B cell (primary cell): ENCODE results near the gene TESK2. TPM values are rescaled to one million over a fixed set of nuclear protein-coding genes. Genes with fewer than 3 reads are reported as not detected.

ENCODE experiments used
- ATAC-seq: fragments of 200-7000 bp; cut with Tn5 transposase; one replicate; pipeline ENCODE4 v1.10.0; 2021; ENCODE audit warnings: low read depth, mild to moderate bottlenecking, moderate number of reproducible peaks, moderate library complexity
- CTCF ChIA-PET: fragments of 350-600 bp; sonication (Branson Sonifier 250); formaldehyde crosslinking; loops from one replicate; lab custom pipeline; 2021; ENCODE audit warnings: antibody characterized with exemption, inconsistent platforms; lab: Charles Lee
- POLR2A ChIA-PET: fragments of 350-600 bp; sonication (Branson Sonifier 250); formaldehyde crosslinking; loops from one replicate; lab custom pipeline; 2021; ENCODE audit warnings: antibody characterized with exemption; lab: Charles Lee
- DNase-seq: peaks from one replicate; pipeline ENCODE4 v3.0.0; 2013
- H2AFZ ChIP-seq: 2 replicates; pipeline ENCODE4 v1.6.1; 2012; ENCODE audit warnings: mild to moderate bottlenecking, low read depth, low read length; ENCODE audit not compliant: insufficient read depth, poor library complexity, severe bottlenecking
- H3K27ac ChIP-seq, 2 donors: 1 replicate in 1 of 2; 2 replicates in 1 of 2; pipeline ENCODE4 v1.5.1; 2012 to 2013; ENCODE audit warnings: low read length in 2 of 2, mild to moderate bottlenecking in 2 of 2, moderate library complexity in 1 of 2
- H3K27me3 ChIP-seq, 4 experiments: fragments of 200-600 bp in 1 of 4; sonication (generic) in 1 of 4; replicated peaks in 1 of 4; 1 replicate in 2 of 4; 2 replicates in 2 of 4; pipeline versions ENCODE4 v1.6.1 to v1.7.0; 2013 to 2016; ENCODE audit warnings: low read length in 3 of 4, mild to moderate bottlenecking in 2 of 4, mixed read lengths in 1 of 4, moderate library complexity in 1 of 4; ENCODE audit not compliant: insufficient read depth in 4 of 4, control insufficient read depth in 3 of 4; ENCODE audit errors: control extremely low read depth in 1 of 4
- H3K36me3 ChIP-seq, 2 experiments: replicated peaks in 1 of 2; 1 replicate in 1 of 2; 2 replicates in 1 of 2; pipeline versions ENCODE4 v1.6.1 to v1.7.1; 2013; ENCODE audit warnings: low read length in 1 of 2; ENCODE audit not compliant: insufficient read depth in 2 of 2, control insufficient read depth in 1 of 2; ENCODE audit errors: control extremely low read depth in 1 of 2, extremely low read depth in 1 of 2
- H3K4me1 ChIP-seq, 2 donors: fragments of 200-600 bp in 1 of 2; sonication (generic) in 1 of 2; 1 replicate in 1 of 2; 2 replicates in 1 of 2; pipeline versions ENCODE4 v1.5.1 to v1.6.1; 2013 to 2017; ENCODE audit warnings: low read length in 2 of 2; ENCODE audit not compliant: control insufficient read depth in 2 of 2, insufficient read depth in 2 of 2
- H3K4me2 ChIP-seq: replicated peaks from 2 replicates; pipeline ENCODE3; 2012; ENCODE audit warnings: mild to moderate bottlenecking, low read depth, low read length; ENCODE audit not compliant: poor library complexity, severe bottlenecking
- H3K4me3 ChIP-seq, 5 experiments: fragments of 200-600 bp in 1 of 5; sonication (generic) in 1 of 5; 1 replicate in 3 of 5; 2 replicates in 2 of 5; pipeline versions ENCODE4 v1.5.1 to v1.7.0; 2011 to 2016; ENCODE audit warnings: low read length in 4 of 5, mild to moderate bottlenecking in 4 of 5, low read depth in 2 of 5, control low read depth in 1 of 5, moderate library complexity in 1 of 5; ENCODE audit not compliant: insufficient read depth in 1 of 5; ENCODE audit errors: control extremely low read depth in 1 of 5, extremely low read depth in 1 of 5
- H3K79me2 ChIP-seq: fragments of 200-600 bp; sonication (generic); one replicate; pipeline ENCODE4 v1.6.0; 2016; ENCODE audit warnings: low read length; ENCODE audit not compliant: control insufficient read depth, insufficient read depth
- H3K9ac ChIP-seq: fragments of 200-600 bp; sonication (generic); 2 replicates; pipeline ENCODE4 v1.6.1; 2017; ENCODE audit warnings: mild to moderate bottlenecking, low read length, moderate library complexity
- H3K9me3 ChIP-seq, 3 donors: one replicate each; pipeline versions ENCODE4 v1.6.1 to v1.7.1; 2013; ENCODE audit warnings: low read length in 2 of 3; ENCODE audit not compliant: control insufficient read depth in 2 of 3, insufficient read depth in 1 of 3; ENCODE audit errors: control extremely low read depth in 1 of 3
- H4K20me1 ChIP-seq: 2 replicates; pipeline ENCODE4 v1.6.0; 2012; ENCODE audit warnings: mild to moderate bottlenecking, low read length; ENCODE audit not compliant: insufficient read depth, control insufficient read depth, poor library complexity, severe bottlenecking
- H3K27ac Mint-ChIP-seq: one replicate; pipeline ENCODE4 v1.8.0; 2021; ENCODE audit warnings: mixed read lengths
- H3K27me3 Mint-ChIP-seq: one replicate; pipeline ENCODE4 v1.8.0; 2021; ENCODE audit warnings: mixed read lengths
- H3K4me1 Mint-ChIP-seq: one replicate; pipeline ENCODE4 v1.8.0; 2021; ENCODE audit warnings: mixed read lengths
- H3K4me3 Mint-ChIP-seq: one replicate; pipeline ENCODE4 v1.8.0; 2021; ENCODE audit warnings: mixed read lengths
- H3K9me3 Mint-ChIP-seq: one replicate; pipeline ENCODE4 v1.8.0; 2022; ENCODE audit warnings: mixed read lengths; ENCODE audit not compliant: insufficient read depth
- EZH2 ChIP-seq: IDR thresholded peaks from 2 replicates; pipeline ENCODE4 v1.6.1; 2012; ENCODE audit warnings: borderline replicate concordance, low read depth, mild to moderate bottlenecking, moderate library complexity, low read length; ENCODE audit not compliant: insufficient read depth, poor library complexity, severe bottlenecking
- WGBS: methylation state at CpG from one replicate; pipeline ENCODE4 v1.1.5; 2013; ENCODE audit warnings: missing lambda C conversion rate; ENCODE audit not compliant: insufficient coverage; 5-methylcytosine and 5-hydroxymethylcytosine counted together
- intact Hi-C: fragments of 100-400 bp; cut with micrococcal nuclease; formaldehyde crosslinking; loops from one replicate; pipeline ENCODE4 v1.10.0; 2022
- polyA plus RNA-seq: library from polyadenylated mRNA; depleted of rRNA; stranded (reverse); fragments of >200 nt; gene quantifications from 2 replicates; pipeline ENCODE4 v1.2.3, GENCODE V29; 2012
- total RNA-seq, 2 donors: library from RNA; stranded (reverse); fragments of 120-200 nt in 1 of 2; gene quantifications; 1 replicate in 1 of 2; 2 replicates in 1 of 2; pipeline versions ENCODE4 v1.2.3 to v1.2.4, GENCODE V29; 2013 to 2022
- TF ChIP-seq, protein P1 (sequence below): fragments of 200-600 bp; IDR thresholded peaks from one replicate; pipeline ENCODE4 v1.8.0; 2022; ENCODE audit warnings: antibody characterized with exemption, mild to moderate bottlenecking

TESK2 gene
- total and polyA plus RNA-seq, 2 donors (not counting 1 experiment from before 2014, with no cell fraction given) = 21.7 to 27.0 TPM

DNA sequence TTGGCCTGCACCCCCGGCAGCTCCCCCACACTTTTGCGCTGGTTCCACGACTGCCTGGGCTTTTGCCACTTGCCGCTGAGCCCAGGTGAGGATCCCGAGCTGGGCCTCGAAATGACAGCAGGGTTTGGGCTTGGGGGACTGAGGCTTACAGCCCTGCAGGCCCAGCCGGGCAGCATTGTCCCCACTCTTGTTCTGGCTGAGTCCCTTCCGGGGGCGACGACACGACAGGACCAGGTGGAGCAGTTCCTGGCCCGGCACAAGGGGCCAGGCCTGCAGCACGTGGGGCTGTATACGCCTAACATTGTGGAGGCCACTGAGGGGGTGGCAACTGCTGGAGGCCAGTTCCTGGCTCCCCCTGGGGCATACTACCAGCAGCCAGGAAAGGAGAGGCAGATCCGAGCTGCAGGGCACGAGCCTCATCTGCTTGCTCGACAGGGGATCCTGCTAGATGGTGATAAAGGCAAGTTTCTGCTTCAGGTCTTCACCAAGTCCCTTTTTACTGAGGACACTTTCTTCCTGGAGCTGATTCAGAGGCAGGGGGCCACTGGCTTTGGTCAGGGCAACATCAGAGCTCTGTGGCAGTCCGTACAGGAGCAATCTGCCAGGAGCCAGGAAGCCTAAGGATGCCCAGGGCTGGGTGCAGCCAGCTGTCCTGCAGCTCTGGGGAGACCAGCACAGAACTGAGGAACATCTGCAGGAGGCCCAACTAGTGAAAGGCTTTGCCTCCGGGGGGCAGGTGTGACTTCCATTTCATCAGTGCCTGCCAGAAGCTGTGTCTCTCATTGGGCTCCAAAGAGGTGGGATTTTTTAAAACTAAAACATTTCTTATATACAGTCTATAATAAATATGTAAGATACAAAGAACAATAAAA is 163.1 kb downstream of the TESK2 start:
- peak overlapping the region; percentile 95 for H2AFZ ChIP-seq
- no peaks in the 10 kb centered on the region for H3K9me3 ChIP-seq
- ChIA-PET POLR2A (interaction anchor here (0.8 to 4.1 kb wide), 4 partner anchors 12 to 24 kb away, joined by 3 to 18 read pairs (median 6); partner anchors contain the start of genes MUTYH and TOE1), CTCF (interaction anchor here (0.9 to 2.0 kb wide), 2 partner anchors 18 to 24 kb away, joined by 3 to 7 read pairs; no protein-coding TSS in a partner anchor)
- H3K27me3 Mint-ChIP-seq = no peaks in the 10 kb centered on the region
- DNase-seq = peak; percentile 20
- intact Hi-C loops = loop anchor here (5.0 kb wide), 1 partner anchor 474 kb away; the partner anchor contains the start of gene MAST2
- no peaks in the 10 kb centered on the region for H4K20me1 ChIP-seq
- H3K9me3 Mint-ChIP-seq = no peaks in the 10 kb centered on the region
- peak overlapping the region; percentile 89 for H3K4me3 Mint-ChIP-seq
- H3K27ac Mint-ChIP-seq = peak overlapping the region; percentile 15
- TF ChIP-seq EZH2 = no peak
- TF ChIP-seq, protein P1, sequence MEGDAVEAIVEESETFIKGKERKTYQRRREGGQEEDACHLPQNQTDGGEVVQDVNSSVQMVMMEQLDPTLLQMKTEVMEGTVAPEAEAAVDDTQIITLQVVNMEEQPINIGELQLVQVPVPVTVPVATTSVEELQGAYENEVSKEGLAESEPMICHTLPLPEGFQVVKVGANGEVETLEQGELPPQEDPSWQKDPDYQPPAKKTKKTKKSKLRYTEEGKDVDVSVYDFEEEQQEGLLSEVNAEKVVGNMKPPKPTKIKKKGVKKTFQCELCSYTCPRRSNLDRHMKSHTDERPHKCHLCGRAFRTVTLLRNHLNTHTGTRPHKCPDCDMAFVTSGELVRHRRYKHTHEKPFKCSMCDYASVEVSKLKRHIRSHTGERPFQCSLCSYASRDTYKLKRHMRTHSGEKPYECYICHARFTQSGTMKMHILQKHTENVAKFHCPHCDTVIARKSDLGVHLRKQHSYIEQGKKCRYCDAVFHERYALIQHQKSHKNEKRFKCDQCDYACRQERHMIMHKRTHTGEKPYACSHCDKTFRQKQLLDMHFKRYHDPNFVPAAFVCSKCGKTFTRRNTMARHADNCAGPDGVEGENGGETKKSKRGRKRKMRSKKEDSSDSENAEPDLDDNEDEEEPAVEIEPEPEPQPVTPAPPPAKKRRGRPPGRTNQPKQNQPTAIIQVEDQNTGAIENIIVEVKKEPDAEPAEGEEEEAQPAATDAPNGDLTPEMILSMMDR = no peak
- H3K79me2 ChIP-seq = no peaks in the 10 kb centered on the region
- H3K27me3 ChIP-seq = peaks cover 0 to 5% (median 2%) of the 10 kb centered on the region in 4 experiments
- H3K4me1 ChIP-seq = peaks cover 8 to 20% of the 10 kb centered on the region in 2 donors
- 70% methylated on average over 18 of the region's 19 CpGs for WGBS
- peaks cover 13% of the 10 kb centered on the region for H3K4me1 Mint-ChIP-seq
- no peak overlapping the region for H3K27ac ChIP-seq
- H3K36me3 ChIP-seq = peaks cover 0 to 24% of the 10 kb centered on the region in 2 experiments
- peak overlapping the region in 4 of 5 experiments; percentile 54 to 70 (median 64) for H3K4me3 ChIP-seq
- H3K9ac ChIP-seq = peak overlapping the region; percentile 69
- H3K4me2 ChIP-seq = peak overlapping the region; percentile 93
- ATAC-seq = no peak
